Lung (tissue), 12 donors: ENCODE results near the gene KHK. TPM values are rescaled to one million over a fixed set of nuclear protein-coding genes. Genes with fewer than 3 reads are reported as not detected.
A peak's percentile ranks its signal among the peaks of the same experiment; 100 is the strongest.

Experiments used
- ATAC-seq: fragments of 200-7000 bp; cut with Tn5 transposase; one replicate; pipeline ENCODE4 v1.9.1; 2020; ENCODE audit warnings: moderate number of reproducible peaks; ENCODE audit not compliant: insufficient read depth, low FRiP score
- DNase-seq, 3 donors: peaks; one replicate each; pipeline ENCODE4 v3.0.0-alpha.2; 2013 to 2017
- H3K27ac ChIP-seq, 2 donors: one replicate each; pipeline ENCODE4 v1.5.1; 2013; ENCODE audit warnings: mild to moderate bottlenecking in 2 of 2, moderate library complexity in 2 of 2, control low read depth in 1 of 2, inconsistent platforms in 1 of 2, low read depth in 1 of 2, low read length in 1 of 2
- H3K27me3 ChIP-seq, 3 donors: one replicate each; pipeline ENCODE4 v1.5.1; 2013; ENCODE audit warnings: low read length in 2 of 3; ENCODE audit not compliant: control insufficient read depth in 3 of 3, insufficient read depth in 3 of 3
- H3K36me3 ChIP-seq, 4 donors: one replicate each; pipeline ENCODE4 v1.5.1; 2013; ENCODE audit warnings: low read length in 4 of 4, mild to moderate bottlenecking in 1 of 4, moderate library complexity in 1 of 4; ENCODE audit not compliant: control insufficient read depth in 4 of 4, insufficient read depth in 4 of 4
- H3K4me1 ChIP-seq, 5 donors: one replicate each; pipeline ENCODE4 v1.5.1; 2013; ENCODE audit warnings: low read length in 5 of 5, mild to moderate bottlenecking in 2 of 5, moderate library complexity in 1 of 5; ENCODE audit not compliant: control insufficient read depth in 5 of 5, insufficient read depth in 5 of 5
- H3K4me3 ChIP-seq: one replicate; pipeline ENCODE4 v1.5.1; 2013; ENCODE audit warnings: mild to moderate bottlenecking, control low read depth, moderate library complexity
- H3K9ac ChIP-seq, 2 donors: one replicate each; pipeline ENCODE4 v1.5.1; 2013; ENCODE audit warnings: low read length in 2 of 2, control low read depth in 1 of 2; ENCODE audit not compliant: insufficient read depth in 1 of 2
- H3K9me3 ChIP-seq, 4 donors: one replicate each; pipeline ENCODE4 v1.5.1; 2013; ENCODE audit warnings: low read length in 3 of 4, mild to moderate bottlenecking in 1 of 4, moderate library complexity in 1 of 4; ENCODE audit not compliant: control insufficient read depth in 4 of 4, insufficient read depth in 3 of 4
- CTCF ChIP-seq: IDR thresholded peaks from 2 replicates; pipeline ENCODE4 v1.5.1; 2012; ENCODE audit warnings: mild to moderate bottlenecking; ENCODE audit errors: control extremely low read depth, extremely low read depth
- WGBS, 2 donors: extraction: QIAGEN DNeasy Blood & Tissue Kit; methylation state at CpG; one replicate each; pipeline ENCODE4 v1.1.7; 2013; 5-methylcytosine and 5-hydroxymethylcytosine counted together
- polyA plus RNA-seq, 2 donors: library from polyadenylated mRNA; stranded (reverse); fragments of 200-250 nt; gene quantifications; one replicate each; pipeline ENCODE4 v1.2.1, GENCODE V29; 2013
- total RNA-seq, 2 donors: library from RNA; depleted of rRNA in 1 of 2; stranded (reverse); fragments of >200 nt in 1 of 2; gene quantifications; one replicate each; pipeline ENCODE4 v1.2.1, GENCODE V29; 2014 to 2021
- donor health status: control.
- donor health status: control.
- donor health status: Bipolar disorder and iron deficiency.
- donor health status: healthy.
- donor health status: DM: yes; HTN: yes; CAD: no.

The KHK gene
- total and polyA plus RNA-seq, 4 donors: 1.6 to 7.6 (median 3.7) TPM

GRCh38 chr2:27050281-27050995 is 36.1 kb upstream of the KHK start:
- H3K4me3 ChIP-seq: peak overlapping the region; percentile 58
- peak overlapping the region; percentile 84 to 91 for H3K27ac ChIP-seq
- TF ChIP-seq CTCF: no peak
- peak; percentile 96 to 99 (median 98) for DNase-seq
- no peaks in the 10 kb centered on the region for H3K9me3 ChIP-seq
- H3K36me3 ChIP-seq: peaks cover 0 to 23% (median 15%) of the 10 kb centered on the region in 4 donors
- peak overlapping the region; percentile 55 to 91 for H3K9ac ChIP-seq
- peak; percentile 64 for ATAC-seq
- 0% methylated on average over 48 of the region's 48 CpGs for WGBS, 2 donors
- H3K27me3 ChIP-seq: no peaks in the 10 kb centered on the region
- peaks cover 0 to 16% (median 2%) of the 10 kb centered on the region in 5 donors for H3K4me1 ChIP-seq

GRCh38 chr2:27050996-27051901 is 35.3 kb upstream of the KHK start, which contains the start of gene AGBL5:
AGBL5 (plus strand) TSS chr2:27051668; CDS start chr2:27052959, 1,291 bp downstream.
- Histone ChIP-seq H3K36me3 (peaks cover 3 to 31% (median 21%) of the 10 kb centered on the region in 4 donors), H3K4me1 (peaks cover 0 to 16% (median 2%) of the 10 kb centered on the region in 5 donors), H3K4me3 (peak within 1 kb of the TSS; percentile 58), H3K9me3 (no peaks in the 10 kb centered on the region), H3K27me3 (no peaks in the 10 kb centered on the region), H3K27ac (peak within 1 kb of the TSS; percentile 84 to 91), H3K9ac (peak within 1 kb of the TSS; percentile 76 to 91)
- WGBS, 2 donors: 0% methylated on average over 57 to 67 of the region's 67 CpGs
- DNase-seq (peak; percentile 97), ATAC-seq (peak; percentile 80)
- no peak for TF ChIP-seq CTCF

GRCh38 chr2:27051902-27052645 is 34.5 kb upstream of the KHK start:
- Histone ChIP-seq H3K4me3 (peak overlapping the region; percentile 58), H3K4me1 (peaks cover 0 to 16% (median 2%) of the 10 kb centered on the region in 5 donors), H3K36me3 (peaks cover 3 to 38% (median 26%) of the 10 kb centered on the region in 4 donors), H3K9me3 (no peaks in the 10 kb centered on the region), H3K27me3 (no peaks in the 10 kb centered on the region), H3K9ac (peak overlapping the region; percentile 66 to 76), H3K27ac (peak overlapping the region; percentile 78 to 80)
- DNase-seq (peak in 2 of 3 donors; percentile 24 to 25), ATAC-seq (no peak)
- TF ChIP-seq CTCF: no peak
- WGBS, 2 donors: 7% methylated on average over 20 to 24 of the region's 24 CpGs
